Measurements from ENCODE around the gene PFKFB3. TPM values are rescaled to one million over a fixed set of nuclear protein-coding genes. Genes with fewer than 3 reads are reported as not detected.

Gene PFKFB3
- total RNA-seq, 1 experiment from 2014 or later = 36.8 TPM

- peaks cover 14 to 18% of the 10 kb centered on the region in 2 experiments for H3K4me1 Mint-ChIP-seq
These were observed 10.6 kb downstream of the PFKFB3 start for GRCh38 chr10:6213257-6213905.

More at GRCh38 chr10:6213257-6213905, 10.6 kb downstream of the PFKFB3 start:
- peaks cover 9% of the 10 kb centered on the region for H3K79me1 ChIP-seq (ENCODE audit: insufficient read depth, low read depth, low read length, poor library complexity, severe bottlenecking)
- H3K9me3 ChIP-seq (ENCODE audit: control insufficient read depth, low read depth, low read length) = no peaks in the 10 kb centered on the region
- H2AK5ac ChIP-seq (ENCODE audit: insufficient read length, low read length) = no peak overlapping the region
- no peak overlapping the region for H3K4ac ChIP-seq (ENCODE audit: low read depth, low read length)
- H3K27me3 ChIP-seq (ENCODE audit: insufficient read depth, low read length) = no peaks in the 10 kb centered on the region
- Mint-ChIP-seq H3K27me3 (ENCODE audit: low read depth) (no peaks in the 10 kb centered on the region), H3K36me3 (ENCODE audit: insufficient read depth in 1 of 3, low read depth in 3 of 3) (peaks cover 31 to 61% (median 47%) of the 10 kb centered on the region in 3 experiments), H3K9me3 (no peaks in the 10 kb centered on the region; a peak in 1 of 5 replicates), H3K27ac (peak overlapping the region in 1 of 3 experiments; percentile 22; a peak in 1 of 7 replicates), H3K4me3 (no peak overlapping the region)
- no peak overlapping the region for H3K9ac ChIP-seq (ENCODE audit: extremely low read depth, insufficient read length, low read length)
- no peak overlapping the region for H3K4me2 ChIP-seq (ENCODE audit: insufficient read depth, insufficient read length, low read length)
- no peaks in the 10 kb centered on the region for H3K4me1 ChIP-seq (ENCODE audit: insufficient read depth, low read length)
- no peak overlapping the region for H3K14ac ChIP-seq (ENCODE audit: insufficient read depth, low read length)
- no peak overlapping the region for H3T11ph ChIP-seq (ENCODE audit: low read length)
- H3K18ac ChIP-seq (ENCODE audit: insufficient read length, low read depth, low read length) = no peak overlapping the region
- no peak overlapping the region for H4K5ac ChIP-seq (ENCODE audit: insufficient read length, low read depth, low read length)
- H4K8ac ChIP-seq (replicated peaks; ENCODE audit: insufficient read length, low read depth, low read length) = no peak overlapping the region
- no peak overlapping the region for H3K27ac ChIP-seq (ENCODE audit: insufficient read length, low read depth, low read length)
- TF ChIP-seq CTCF (conservative IDR thresholded peaks at IDR 0.05) = no peak
- H2AFZ ChIP-seq (ENCODE audit: low read length) = no peak overlapping the region
- no peak overlapping the region for H2BK12ac ChIP-seq (ENCODE audit: insufficient read length, low read depth, low read length)
- WGBS (ENCODE audit: extremely low coverage, insufficient read length, low lambda C conversion rate) = no CpG with 5 or more reads among the region's 17 CpGs
- H2BK5ac ChIP-seq (ENCODE audit: insufficient read length, low read length) = no peak overlapping the region
- no peak for DNase-seq
- no peaks in the 10 kb centered on the region for H4K20me1 ChIP-seq (ENCODE audit: control insufficient read depth, insufficient read depth, insufficient read length)
- no peak overlapping the region for H2BK15ac ChIP-seq (ENCODE audit: low read depth, low read length)
- no peak overlapping the region for H2BK20ac ChIP-seq (ENCODE audit: low read depth, low read length, poor library complexity, severe bottlenecking)
- H3K56ac ChIP-seq (ENCODE audit: insufficient read length, low read depth, low read length) = no peak overlapping the region
- no peak overlapping the region for H2BK120ac ChIP-seq (ENCODE audit: low read depth, low read length, poor library complexity, severe bottlenecking)
- H3K23ac ChIP-seq (ENCODE audit: insufficient read length, low read depth, low read length) = no peak overlapping the region
- H3K23me2 ChIP-seq (ENCODE audit: insufficient read length, low read depth, low read length, poor library complexity, severe bottlenecking) = no peaks in the 10 kb centered on the region
- no peak overlapping the region for H4K91ac ChIP-seq (ENCODE audit: insufficient read length, low read depth, low read length)
- peaks cover 4% of the 10 kb centered on the region; the same call in 1 of the 2 replicates for H3K79me2 ChIP-seq (ENCODE audit: insufficient read depth, low read length)

All from H9 (cell line).